ENCODE results near the gene GOLGA6L10. TPM values are rescaled to one million over a fixed set of nuclear protein-coding genes. Genes with fewer than 3 reads are reported as not detected.
"Not testable (repeated sequence)": the region's sequence is repeated elsewhere in the genome, so short reads cannot be mapped to it uniquely, and the experiment has no call there.

The GOLGA6L10 gene
- total RNA-seq, 1 donor from 2014 or later, result 6.3 TPM

DNA sequence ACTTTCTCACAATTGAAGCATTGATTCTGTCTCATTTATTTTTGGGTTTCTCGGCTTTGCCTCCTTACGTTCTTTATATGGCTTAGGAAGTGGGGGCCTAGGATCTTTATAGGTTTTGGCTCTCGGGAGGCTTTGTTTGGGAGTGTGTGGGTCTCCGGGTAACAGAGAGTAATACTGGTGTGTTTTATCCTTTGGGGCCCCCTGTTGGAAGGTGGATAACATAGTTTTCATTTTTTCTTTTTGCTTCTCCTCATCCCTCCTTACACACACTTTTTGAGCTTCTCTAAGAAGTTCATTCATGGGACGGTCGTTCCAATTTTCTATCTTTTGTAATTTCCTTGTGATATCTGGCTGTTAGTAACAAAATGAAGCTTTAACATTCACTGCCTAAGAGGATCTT, 30.3 kb upstream of the GOLGA6L10 start:
- not testable (repeated sequence) for DNase-seq (ENCODE audit: extremely low spot score, unreplicated experiment); H3K27me3 Mint-ChIP-seq; H3K4me3 Mint-ChIP-seq; H3K9me3 Mint-ChIP-seq; H3K4me1 Mint-ChIP-seq (ENCODE audit: unreplicated experiment); H3K27ac Mint-ChIP-seq
- peaks cover 18% of the 10 kb centered on the region for H3K36me3 Mint-ChIP-seq
- TF ChIP-seq, protein P1, sequence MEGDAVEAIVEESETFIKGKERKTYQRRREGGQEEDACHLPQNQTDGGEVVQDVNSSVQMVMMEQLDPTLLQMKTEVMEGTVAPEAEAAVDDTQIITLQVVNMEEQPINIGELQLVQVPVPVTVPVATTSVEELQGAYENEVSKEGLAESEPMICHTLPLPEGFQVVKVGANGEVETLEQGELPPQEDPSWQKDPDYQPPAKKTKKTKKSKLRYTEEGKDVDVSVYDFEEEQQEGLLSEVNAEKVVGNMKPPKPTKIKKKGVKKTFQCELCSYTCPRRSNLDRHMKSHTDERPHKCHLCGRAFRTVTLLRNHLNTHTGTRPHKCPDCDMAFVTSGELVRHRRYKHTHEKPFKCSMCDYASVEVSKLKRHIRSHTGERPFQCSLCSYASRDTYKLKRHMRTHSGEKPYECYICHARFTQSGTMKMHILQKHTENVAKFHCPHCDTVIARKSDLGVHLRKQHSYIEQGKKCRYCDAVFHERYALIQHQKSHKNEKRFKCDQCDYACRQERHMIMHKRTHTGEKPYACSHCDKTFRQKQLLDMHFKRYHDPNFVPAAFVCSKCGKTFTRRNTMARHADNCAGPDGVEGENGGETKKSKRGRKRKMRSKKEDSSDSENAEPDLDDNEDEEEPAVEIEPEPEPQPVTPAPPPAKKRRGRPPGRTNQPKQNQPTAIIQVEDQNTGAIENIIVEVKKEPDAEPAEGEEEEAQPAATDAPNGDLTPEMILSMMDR (conservative IDR thresholded peaks at IDR 0.05), result peak; percentile 25

DNA sequence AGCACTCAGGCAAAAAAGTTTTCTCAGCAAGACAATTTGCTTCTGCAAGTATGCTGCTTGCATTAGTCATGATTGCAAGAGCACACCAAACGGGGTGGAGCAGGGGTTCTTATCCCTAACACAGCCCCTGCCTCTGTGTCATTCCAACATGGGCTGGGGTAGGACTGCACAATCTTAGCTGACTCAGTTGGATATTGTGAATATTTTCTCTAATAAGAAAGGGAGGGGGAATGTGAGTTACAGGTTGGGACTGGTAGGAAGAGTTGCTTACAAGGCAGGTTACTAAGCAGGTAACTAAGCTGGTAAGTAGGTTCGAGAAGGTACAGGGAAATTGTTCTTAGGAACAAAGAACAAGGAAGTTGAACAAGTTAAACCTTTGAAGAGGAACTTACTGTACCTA, 24.4 kb upstream of the GOLGA6L10 start:
- not testable (repeated sequence) for DNase-seq (ENCODE audit: extremely low spot score, unreplicated experiment); H3K9me3 Mint-ChIP-seq; H3K36me3 Mint-ChIP-seq; H3K27me3 Mint-ChIP-seq
- peaks cover 20% of the 10 kb centered on the region for H3K4me1 Mint-ChIP-seq (ENCODE audit: unreplicated experiment)
- H3K27ac Mint-ChIP-seq, result peak overlapping the region; percentile 88
- H3K4me3 Mint-ChIP-seq, result peak overlapping the region; percentile 53

GRCh38 chr15:82371656-82372055, 22.4 kb upstream of the GOLGA6L10 start:
- TF ChIP-seq, protein P1 (conservative IDR thresholded peaks at IDR 0.05), result no peak
- H3K9me3 Mint-ChIP-seq, result no peaks in the 10 kb centered on the region
- no peak for DNase-seq (ENCODE audit: extremely low spot score, unreplicated experiment)
- no peaks in the 10 kb centered on the region for H3K27me3 Mint-ChIP-seq
- peaks cover 20% of the 10 kb centered on the region for H3K4me1 Mint-ChIP-seq (ENCODE audit: unreplicated experiment)
- H3K36me3 Mint-ChIP-seq, result peaks cover 8% of the 10 kb centered on the region
- H3K4me3 Mint-ChIP-seq, result peak overlapping the region; percentile 9
- peak overlapping the region; percentile 45 for H3K27ac Mint-ChIP-seq

DNA sequence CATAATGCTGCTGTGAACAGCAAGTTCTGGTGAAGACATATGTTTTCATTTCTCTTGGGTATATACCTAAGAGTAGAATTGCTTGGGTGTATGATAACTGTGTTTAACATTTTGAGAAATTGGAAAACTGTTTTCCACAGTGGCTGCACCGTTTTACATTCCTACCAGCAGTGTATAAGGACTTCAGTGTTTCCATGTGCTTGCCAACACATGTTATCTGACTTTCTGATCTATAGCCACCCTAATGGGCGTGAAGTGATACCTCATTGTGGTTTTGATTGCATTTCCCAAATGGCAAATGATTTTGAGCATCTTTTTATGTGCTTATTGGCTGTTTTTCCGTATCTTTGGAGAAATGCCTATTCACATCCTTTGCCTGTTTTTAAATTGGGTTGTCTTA, 18.5 kb upstream of the GOLGA6L10 start:
- not testable (repeated sequence) for H3K27me3 Mint-ChIP-seq; H3K4me3 Mint-ChIP-seq; H3K4me1 Mint-ChIP-seq (ENCODE audit: unreplicated experiment); H3K9me3 Mint-ChIP-seq; DNase-seq (ENCODE audit: extremely low spot score, unreplicated experiment); H3K27ac Mint-ChIP-seq; H3K36me3 Mint-ChIP-seq

GRCh38 chr15:82365692-82366323, 16.5 kb upstream of the GOLGA6L10 start:
- not testable (repeated sequence) for H3K27me3 Mint-ChIP-seq; H3K4me1 Mint-ChIP-seq (ENCODE audit: unreplicated experiment); H3K36me3 Mint-ChIP-seq; DNase-seq (ENCODE audit: extremely low spot score, unreplicated experiment); H3K9me3 Mint-ChIP-seq; H3K27ac Mint-ChIP-seq; H3K4me3 Mint-ChIP-seq
- TF ChIP-seq, protein P1 (conservative IDR thresholded peaks at IDR 0.05), result peak; percentile 62

GRCh38 chr15:82364548-82364947, 15.3 kb upstream of the GOLGA6L10 start:
- H3K27ac Mint-ChIP-seq; H3K9me3 Mint-ChIP-seq; H3K36me3 Mint-ChIP-seq; H3K27me3 Mint-ChIP-seq; DNase-seq (ENCODE audit: extremely low spot score, unreplicated experiment); H3K4me3 Mint-ChIP-seq; H3K4me1 Mint-ChIP-seq (ENCODE audit: unreplicated experiment): not testable (repeated sequence)

DNA sequence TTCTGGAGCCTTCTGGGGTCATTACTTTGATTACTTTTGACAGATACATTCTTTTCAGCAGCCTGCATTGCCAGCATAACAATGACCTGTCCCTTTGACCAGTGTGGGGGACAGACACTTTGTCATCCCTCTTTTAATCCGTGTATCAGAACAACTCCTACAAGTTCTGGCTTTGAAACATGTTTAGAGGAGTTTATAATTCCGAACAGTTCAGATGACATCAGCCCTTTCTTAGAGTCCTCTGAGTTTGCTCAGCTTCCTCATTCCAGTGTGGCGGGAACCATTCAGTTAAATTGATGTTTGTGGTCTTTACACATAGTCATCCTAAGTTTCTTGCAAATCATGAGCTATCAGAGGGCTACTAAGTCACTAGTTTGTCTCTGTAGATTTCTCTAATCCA, 13.5 kb upstream of the GOLGA6L10 start:
- not testable (repeated sequence) for DNase-seq (ENCODE audit: extremely low spot score, unreplicated experiment); H3K27ac Mint-ChIP-seq; H3K9me3 Mint-ChIP-seq; H3K36me3 Mint-ChIP-seq; H3K4me3 Mint-ChIP-seq; H3K4me1 Mint-ChIP-seq (ENCODE audit: unreplicated experiment); H3K27me3 Mint-ChIP-seq

DNA sequence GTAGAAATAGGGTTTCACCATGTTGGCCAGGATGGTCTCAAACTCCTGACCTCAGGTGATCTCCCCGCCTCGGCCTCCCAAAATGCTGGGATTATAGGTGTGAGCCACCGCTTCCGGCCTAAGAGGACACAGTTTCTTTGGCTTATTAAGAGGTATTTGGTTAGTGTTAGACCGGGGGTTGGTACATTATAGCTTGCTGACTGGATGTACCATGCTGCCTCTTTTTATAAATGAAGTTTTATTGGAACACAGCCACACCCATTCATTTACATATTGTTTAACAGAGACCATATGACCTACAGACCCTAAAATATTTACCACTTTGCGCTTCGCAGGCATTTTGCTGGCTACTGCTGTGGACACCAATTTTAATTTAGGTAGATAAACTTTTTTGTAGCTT, 11.3 kb upstream of the GOLGA6L10 start:
- not testable (repeated sequence) for H3K36me3 Mint-ChIP-seq; DNase-seq (ENCODE audit: extremely low spot score, unreplicated experiment); H3K27ac Mint-ChIP-seq; H3K27me3 Mint-ChIP-seq; H3K4me1 Mint-ChIP-seq (ENCODE audit: unreplicated experiment); H3K4me3 Mint-ChIP-seq; H3K9me3 Mint-ChIP-seq

DNA sequence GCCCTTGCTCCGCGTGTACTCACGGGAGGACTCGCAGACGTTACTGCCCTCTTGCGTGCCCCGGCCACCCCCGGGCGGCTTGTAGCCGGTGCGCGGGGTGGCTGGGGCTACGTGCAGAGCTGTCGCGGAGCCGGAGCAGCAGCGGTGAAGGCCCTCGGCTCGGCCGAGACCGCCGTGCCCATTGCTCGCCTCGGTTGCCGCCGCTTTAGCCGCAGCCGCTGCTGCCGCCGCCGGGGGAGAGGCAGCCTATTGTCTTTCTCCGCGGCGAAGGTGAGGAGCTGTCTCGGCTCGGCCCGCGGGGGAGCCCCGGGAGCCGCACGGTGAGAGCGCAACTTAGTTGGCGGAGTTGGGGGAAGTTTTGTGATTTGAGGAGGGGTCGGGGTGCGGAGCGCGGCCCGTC, 5.8 kb upstream of the GOLGA6L10 start:
- H3K4me3 Mint-ChIP-seq; H3K27ac Mint-ChIP-seq; H3K9me3 Mint-ChIP-seq; H3K27me3 Mint-ChIP-seq; DNase-seq (ENCODE audit: extremely low spot score, unreplicated experiment); H3K36me3 Mint-ChIP-seq; H3K4me1 Mint-ChIP-seq (ENCODE audit: unreplicated experiment): not testable (repeated sequence)

DNA sequence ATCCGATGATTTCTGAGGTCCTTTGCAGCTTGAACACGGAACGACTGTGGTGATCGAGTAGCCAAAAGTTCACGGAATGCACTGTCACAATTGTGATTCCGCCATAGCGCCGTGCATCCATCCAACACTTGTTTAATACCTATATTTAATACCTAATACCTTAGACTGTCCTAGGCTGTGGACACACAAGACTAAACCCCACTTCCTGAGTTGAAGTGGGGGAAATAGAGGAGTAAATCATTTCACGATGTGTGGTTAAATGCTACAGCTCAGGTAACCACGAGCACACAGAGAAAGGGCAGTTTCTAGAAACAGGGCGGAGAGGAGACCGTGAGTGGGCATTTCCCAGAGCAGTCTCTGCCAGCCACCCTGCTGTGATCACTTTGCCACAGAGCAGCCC, 5.3 kb upstream of the GOLGA6L10 start:
- not testable (repeated sequence) for H3K4me1 Mint-ChIP-seq (ENCODE audit: unreplicated experiment); DNase-seq (ENCODE audit: extremely low spot score, unreplicated experiment); H3K27me3 Mint-ChIP-seq; H3K36me3 Mint-ChIP-seq; H3K27ac Mint-ChIP-seq; H3K9me3 Mint-ChIP-seq; H3K4me3 Mint-ChIP-seq

DNA sequence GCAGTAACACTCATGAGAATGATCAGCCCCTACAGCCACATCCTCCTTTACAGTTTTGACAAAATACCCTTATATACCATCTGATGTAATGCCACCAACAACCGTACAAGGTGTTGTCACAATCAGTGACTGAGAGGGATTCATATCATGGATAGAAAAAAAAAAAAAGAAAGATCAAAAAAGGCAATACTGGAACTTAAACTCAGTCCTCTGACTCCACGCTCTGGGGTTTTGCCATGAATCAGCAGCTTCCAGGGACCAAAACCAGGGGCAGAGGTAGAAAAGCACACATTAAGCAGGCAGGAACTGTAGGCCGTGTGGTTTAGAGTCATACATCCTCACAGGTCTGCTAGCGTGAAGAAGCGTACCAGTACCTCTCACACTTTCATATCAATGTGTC, 1.6 kb downstream of the GOLGA6L10 start:
- not testable (repeated sequence) for H3K27ac Mint-ChIP-seq; H3K27me3 Mint-ChIP-seq; H3K4me3 Mint-ChIP-seq; H3K4me1 Mint-ChIP-seq (ENCODE audit: unreplicated experiment); H3K9me3 Mint-ChIP-seq; H3K36me3 Mint-ChIP-seq; DNase-seq (ENCODE audit: extremely low spot score, unreplicated experiment)

DNA sequence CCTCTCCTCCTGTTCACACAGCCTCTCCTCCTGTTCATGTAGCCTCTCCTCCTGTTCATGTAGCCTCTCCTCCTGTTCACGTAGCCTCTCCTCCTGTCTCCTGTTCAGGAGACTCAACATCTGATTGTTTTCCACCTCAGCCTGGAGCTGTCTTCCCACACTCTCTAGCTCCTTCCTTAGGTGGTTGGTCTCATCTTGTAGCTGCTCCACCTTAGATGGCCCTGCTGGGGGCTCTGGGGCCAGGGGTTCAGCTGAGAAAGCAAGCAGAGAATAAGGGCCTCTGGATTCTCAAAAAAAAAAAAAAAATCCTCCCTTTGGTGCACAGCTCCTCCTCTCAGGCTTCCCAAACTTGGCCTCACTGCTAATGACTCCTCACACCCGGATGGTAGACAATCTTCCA, 4.1 kb downstream of the GOLGA6L10 start:
- not testable (repeated sequence) for H3K27me3 Mint-ChIP-seq; H3K27ac Mint-ChIP-seq; H3K9me3 Mint-ChIP-seq; H3K36me3 Mint-ChIP-seq; H3K4me3 Mint-ChIP-seq; DNase-seq (ENCODE audit: extremely low spot score, unreplicated experiment); H3K4me1 Mint-ChIP-seq (ENCODE audit: unreplicated experiment)
